GM18526 (cell line): ENCODE data around the gene BPIFA3.

ENCODE experiments used
- POLR2A ChIP-seq: IDR thresholded peaks from 3 replicates; pipeline ENCODE4 v1.6.1; 2011; ENCODE audit not compliant: insufficient read length; ENCODE audit errors: extremely low read depth

The BPIFA3 gene

DNA sequence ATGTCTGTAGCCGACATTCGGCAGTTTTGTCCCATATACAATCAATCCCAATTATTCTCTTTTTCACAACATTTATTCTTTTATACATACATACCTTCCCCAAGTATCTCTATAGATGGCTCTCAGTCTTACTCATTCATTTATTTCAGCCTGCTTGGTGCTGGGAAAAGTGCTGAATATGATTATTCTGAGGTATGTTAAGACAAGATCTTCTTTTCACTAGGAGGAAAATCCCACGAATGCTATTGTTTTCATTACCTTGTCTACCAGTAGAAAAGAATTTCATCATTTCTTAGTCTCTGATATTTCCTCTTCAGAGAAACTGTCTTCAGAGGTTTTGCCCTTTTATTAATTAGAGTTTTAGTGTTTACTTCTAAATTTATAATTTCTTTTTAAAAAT is 13.7 kb upstream of the BPIFA3 start:
- no peak for TF ChIP-seq POLR2A

DNA sequence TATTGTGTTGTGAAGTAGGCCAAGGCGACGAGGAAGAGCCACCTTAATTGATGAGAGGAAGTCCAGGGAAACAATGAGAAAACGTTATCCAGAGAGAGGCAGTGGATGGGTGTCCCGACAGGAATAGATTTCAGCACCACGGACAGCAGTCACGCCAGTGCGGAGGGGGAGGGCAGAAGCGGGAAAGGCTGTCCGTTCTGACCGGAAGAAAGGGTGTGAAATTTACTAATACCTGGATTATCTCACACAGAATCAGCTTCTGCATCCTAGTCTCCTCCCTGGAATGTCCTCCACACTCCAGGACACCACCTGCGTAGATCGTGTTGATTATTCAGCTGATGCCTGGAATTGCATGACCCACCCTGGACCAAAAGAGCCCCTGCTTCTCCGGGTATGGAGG is 7.4 kb upstream of the BPIFA3 start:
- TF ChIP-seq POLR2A = no peak

DNA sequence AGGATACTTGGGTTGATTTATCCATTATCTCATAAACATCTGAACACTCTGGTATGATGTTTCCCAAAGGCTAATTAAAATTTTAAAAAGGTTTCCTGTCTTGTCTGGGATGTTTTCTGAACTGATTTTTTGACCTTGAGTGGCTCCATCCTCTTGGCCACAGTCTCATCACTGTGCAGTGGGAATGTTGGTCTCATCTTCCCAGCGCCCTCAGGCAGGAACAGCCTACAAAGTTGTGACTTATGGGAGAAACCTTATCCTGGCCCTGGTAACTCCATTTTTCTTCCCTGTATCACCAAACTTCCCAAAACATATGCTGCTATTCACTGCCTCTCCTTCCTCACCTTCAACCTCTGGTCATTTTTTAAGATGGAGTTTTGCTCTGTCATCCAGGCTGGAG is 6.8 kb upstream of the BPIFA3 start:
- TF ChIP-seq POLR2A = no peak

DNA sequence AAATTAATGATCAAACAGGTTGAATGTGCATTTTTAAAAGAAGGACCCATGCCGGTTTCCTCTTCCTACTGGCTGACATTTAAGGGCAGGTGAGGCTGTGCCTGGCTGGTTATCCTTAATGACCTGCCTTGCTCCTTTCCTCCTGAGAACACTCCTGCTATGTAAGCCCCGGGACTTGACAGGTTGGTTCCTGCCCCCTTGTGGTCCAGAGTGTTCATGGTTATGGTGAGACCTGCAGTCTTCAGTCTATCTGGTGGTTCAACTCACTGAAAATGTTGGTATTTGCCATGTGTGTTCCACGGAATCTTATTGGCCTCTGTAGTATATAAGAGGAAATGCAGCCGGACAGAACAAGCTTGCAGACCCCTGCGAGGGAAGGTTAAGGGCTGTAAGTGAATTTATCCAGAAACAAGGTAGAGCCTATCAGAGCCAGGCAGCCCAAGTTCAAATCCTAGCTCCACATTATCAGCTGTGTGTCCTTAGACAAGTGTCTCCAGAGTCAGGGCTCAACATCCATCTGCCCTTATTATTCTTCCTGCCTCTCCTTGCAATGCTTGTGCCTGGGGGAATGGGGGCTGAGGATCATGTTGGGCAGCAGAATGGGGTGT is 5.2 kb upstream of the BPIFA3 start:
- no peak for TF ChIP-seq POLR2A

DNA sequence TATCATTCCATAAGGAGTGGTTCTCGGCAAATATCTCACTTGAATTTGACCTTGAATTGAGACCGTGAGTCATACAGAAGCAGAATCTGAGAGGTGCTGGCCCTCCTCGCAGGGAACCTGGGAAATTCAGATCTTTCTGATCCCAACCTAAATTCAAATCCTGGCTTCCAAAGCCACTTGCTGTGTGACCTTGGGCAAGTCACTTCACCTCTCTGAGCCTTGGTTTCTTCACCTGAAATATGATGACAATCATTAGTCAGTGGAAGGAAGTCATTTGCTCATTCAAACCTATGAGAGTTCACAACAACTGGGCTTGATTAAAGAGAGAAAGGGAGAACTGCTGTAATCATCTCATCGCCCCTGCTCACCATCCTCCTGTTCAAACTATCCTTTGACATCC is 7.2 kb downstream of the BPIFA3 start:
- TF ChIP-seq POLR2A = no peak

DNA sequence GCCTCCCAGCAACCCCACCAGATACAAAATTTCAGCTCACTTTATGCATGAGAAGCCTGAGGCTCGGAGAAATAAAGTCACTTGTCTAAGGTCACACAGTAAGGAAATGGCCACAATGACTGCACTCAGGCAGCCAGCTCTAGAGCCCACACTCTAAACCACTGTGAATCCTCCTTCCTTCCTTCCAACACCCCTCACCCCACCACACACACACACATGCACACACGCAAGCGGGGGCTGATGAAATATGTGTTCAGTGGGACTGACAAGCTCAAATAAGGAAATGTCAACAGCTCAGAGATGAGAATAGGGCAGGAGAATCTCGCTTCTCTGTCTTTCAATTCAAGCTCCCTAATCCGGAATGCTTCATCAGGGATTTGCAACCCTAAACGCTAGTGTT is 12.7 kb downstream of the BPIFA3 start:
- TF ChIP-seq POLR2A = no peak

DNA sequence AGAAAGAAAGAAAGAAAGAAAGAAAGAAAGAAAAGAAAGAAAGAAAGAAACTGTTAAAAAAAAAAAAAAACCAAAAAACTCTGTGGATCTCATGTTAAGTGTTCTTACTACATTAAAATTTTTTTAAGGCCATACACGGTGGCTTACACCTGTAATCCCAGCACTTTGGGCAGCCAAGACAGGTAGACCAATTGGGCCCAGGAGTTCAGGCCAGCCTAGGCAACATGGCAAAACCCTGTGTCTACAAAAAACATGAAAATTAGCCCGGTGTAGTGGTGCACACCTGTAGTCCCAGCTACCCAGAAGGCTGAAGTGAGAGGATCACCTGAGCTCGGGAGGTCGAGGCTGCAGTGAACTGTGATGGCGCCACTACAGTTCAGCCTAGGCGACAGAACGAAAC is 14.1 kb downstream of the BPIFA3 start:
- no peak for TF ChIP-seq POLR2A

DNA sequence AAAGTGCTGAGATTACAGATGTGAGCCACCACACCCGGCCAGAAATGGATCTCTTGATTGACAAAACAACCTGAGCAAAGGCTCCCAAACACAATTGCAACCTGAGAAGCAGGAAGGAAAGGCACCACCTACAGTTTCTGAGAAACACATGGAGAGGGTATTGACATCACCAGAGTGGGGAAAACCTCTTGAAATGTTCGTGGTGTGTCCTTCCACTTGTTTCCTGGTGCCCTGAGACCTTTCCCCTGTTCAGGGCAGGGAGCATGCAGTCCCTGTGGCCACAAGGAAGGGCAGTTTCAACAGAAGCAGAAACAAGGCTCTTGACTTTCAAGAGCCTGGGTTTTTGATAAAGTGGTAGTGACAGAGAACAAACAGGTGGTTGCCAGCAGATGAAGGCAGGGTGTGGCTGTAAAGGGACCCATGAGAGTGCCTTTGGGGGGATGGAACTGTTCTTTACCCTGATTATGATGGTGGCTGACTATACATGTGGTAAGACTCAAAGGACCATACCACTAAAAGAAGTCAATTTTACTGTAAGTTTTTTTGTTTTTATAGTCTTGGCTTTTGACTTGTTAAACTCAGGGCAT is 15.4 kb downstream of the BPIFA3 start:
- TF ChIP-seq POLR2A = no peak

DNA sequence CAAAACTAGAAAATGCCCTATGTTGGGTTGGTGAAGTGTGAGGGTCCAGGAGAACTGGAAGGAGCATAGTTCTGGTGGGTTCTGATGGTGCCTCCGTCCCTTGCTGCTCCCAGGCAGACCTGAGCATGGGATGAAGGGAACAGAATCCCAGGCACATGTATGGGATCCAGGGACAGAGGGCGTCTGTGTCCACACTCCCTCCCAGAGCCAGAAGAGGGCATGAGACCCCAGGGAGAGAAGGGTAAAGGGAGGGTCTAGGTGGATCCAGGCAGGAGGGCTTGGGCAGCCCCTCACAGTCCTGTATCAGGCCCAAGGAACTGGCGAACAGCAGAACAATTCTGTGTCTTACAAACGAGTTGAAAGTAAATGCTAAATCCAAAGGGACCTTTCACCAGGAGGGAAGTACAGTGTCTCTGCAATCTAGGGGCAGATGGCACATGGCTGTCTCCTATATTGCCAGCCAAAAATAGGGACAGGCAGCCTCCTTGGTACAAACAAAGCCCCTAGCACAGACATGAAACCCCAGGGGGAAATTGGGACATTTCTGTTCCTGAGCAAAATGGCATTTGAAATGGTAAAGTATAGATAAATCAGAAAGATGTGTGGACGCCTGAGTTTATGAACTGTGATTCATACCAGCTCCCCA is 16.1 kb downstream of the BPIFA3 start:
- TF ChIP-seq POLR2A = no peak

DNA sequence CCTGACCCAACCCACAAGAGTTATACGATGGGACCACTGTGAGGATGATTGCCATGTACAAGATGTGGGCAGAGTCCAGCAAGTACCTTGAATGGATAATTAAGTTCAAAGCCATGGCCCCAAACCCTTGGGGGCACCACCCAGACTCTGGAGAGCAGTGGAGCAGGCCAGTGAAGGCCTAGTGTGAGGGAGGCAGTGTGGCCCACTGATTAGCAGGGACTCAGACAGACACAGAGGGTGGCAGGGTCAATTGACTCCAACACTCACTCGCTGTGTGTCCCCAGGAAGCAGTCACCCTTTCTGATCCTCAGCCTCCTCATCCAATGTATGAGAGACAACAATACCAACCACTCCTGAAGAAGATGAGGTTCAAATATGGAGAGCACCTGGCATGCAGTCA is 16.9 kb downstream of the BPIFA3 start:
- TF ChIP-seq POLR2A = no peak

DNA sequence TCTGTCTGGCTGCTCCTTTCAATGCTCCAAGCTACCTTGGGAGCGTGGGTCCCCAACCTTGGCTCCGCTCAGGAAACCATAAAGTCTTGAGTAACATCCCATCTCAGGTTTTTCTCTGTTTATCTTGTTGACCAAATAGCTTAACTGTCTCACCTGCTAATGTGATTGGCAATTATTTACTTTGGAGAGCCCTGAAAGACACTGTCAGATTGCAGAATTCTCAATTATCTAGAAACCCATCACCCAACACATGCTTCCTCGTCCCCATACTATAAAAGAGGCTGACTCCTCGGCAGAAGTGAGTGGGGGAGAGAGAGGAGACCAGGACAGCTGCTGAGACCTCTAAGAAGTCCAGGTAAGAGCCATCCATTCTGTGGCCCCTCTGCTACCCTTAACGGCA is 18.5 kb downstream of the BPIFA3 start, which contains the start of gene BPIFA1:
Gene BPIFA1, plus strand, starts transcription at position 301 of the 400 bp plus-strand sequence. CDS start 1,716 bp downstream, outside the sequence.
- no peak for TF ChIP-seq POLR2A

DNA sequence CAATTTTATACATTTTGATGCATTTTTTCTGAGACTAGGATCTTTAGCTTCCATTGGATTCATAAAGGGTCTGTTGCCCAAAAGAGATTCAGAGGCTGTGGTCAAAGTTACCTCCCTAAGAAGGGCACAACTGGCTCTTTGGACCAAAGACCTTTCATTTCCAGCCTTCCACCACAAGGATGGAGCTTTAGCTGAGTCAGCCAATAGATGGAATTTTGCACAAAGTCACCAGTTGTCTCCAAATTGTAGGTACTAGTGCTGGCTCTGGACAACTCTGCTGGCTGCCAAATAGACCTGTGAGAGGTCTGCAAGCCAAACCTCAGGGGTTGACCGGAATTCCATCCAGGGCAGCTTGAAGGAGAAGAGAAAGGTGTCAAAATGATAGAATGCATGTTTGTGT is 19.2 kb downstream of the BPIFA3 start:
- no peak for TF ChIP-seq POLR2A

DNA sequence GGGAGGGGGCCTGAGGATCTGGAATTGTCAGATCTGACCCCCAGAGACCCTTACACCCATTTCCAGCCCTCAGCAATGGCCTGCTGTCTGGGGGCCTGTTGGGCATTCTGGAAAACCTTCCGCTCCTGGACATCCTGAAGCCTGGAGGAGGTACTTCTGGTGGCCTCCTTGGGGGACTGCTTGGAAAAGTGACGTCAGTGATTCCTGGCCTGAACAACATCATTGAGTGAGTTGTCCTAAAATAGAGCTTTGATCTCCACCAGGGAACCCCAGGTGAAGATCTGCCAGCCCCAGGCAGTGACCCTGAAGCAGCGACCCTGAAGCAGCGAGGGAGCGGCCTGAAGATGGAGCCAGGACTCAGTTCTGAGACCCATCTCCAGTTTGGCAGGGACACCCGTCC is 20.8 kb downstream of the BPIFA3 start:
- TF ChIP-seq POLR2A = no peak

DNA sequence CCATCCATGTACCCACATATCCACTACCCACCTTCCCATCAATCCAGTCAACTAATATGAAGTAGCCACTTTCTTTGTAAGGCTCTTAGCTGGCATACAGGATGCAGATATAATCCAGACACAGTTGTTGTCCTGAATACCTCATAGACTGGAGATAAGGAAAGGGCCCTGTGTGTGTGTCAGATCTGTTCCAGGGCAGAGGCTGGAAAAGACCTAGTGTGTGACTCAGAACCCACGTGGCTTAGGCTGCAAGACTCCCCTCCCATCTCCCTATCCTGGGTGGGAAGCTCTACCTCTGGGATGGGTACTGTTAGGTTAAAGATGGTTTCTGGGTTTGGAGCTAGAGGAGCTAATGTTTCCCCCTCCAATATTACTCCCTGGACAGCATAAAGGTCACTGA is 22.3 kb downstream of the BPIFA3 start:
- TF ChIP-seq POLR2A = no peak

DNA sequence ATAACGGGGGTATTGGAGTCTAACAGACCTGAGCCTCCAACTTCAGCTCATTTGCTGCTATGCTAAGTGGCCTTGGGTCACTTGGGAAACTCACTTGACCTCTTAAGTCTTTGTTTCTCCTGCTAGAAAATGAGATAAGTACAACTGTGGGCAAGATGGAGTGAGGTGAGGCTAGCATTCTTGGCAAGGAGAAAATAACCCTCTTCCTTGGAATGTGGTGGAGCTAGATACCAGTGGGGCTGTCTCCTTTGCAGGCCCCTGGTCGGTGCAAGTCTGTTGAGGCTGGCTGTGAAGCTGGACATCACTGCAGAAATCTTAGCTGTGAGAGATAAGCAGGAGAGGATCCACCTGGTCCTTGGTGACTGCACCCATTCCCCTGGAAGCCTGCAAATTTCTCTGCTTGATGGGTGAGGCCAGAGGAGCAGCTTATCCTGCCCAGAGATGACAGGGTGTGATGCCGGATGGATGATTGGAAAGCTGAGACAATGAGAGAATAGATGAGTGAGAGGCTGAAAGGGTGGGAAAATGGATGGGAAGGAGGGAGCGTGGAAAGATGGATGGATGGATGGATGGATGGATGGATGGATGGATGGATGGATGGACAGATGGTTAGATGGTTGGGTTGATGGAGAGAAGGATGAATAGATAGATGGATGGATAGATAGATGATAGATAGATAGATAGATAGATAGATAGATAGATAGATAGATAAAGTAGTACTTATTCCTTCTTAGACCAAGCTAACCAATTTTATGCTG is 23.0 kb downstream of the BPIFA3 start:
- TF ChIP-seq POLR2A = no peak

DNA sequence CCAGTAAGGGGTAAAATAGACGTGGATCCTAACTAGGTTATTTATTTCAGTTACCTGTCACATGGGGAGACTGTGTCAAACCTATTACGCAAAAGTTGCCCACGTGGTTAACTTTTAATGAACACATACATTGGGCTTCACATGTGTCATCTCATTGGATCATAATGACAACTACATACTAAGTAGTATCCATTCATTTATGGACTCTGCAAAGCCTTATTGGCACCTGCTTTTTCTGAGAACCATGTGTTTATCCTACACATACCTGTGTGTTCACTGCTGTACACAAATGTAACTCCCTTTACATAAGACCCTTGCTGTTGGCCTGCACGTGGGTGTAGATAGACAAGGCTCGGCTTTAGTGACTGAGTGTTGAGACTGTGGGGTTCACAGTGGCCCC is 23.8 kb downstream of the BPIFA3 start:
- no peak for TF ChIP-seq POLR2A
